A549 (cell line): ENCODE data around the gene TCEAL8. TPM values are rescaled to one million over a fixed set of nuclear protein-coding genes. Genes with fewer than 3 reads are reported as not detected.

Source experiments
- ATAC-seq, 2 experiments: fragments of 200-7000 bp in 1 of 2; fragments of >200 bp in 1 of 2; cut with Nextera tagmentation in 1 of 2; cut with Tn5 transposase in 1 of 2; 3 replicates each; pipeline versions ENCODE4 v1.8.0 to v1.9.1; 2018 to 2020; ENCODE audit warnings: mild to moderate bottlenecking in 1 of 2, moderate library complexity in 1 of 2
- CTCF ChIA-PET: fragments of 300-600 bp; sonication (Branson Sonifier 250); formaldehyde crosslinking; extraction: SDS; loops from one replicate; lab custom pipeline; 2021; ENCODE audit warnings: antibody characterized with exemption, inconsistent platforms; lab: Yijun Ruan, JAX
- POLR2A ChIA-PET: fragments of 350-600 bp; formaldehyde crosslinking; extraction: SDS; loops from one replicate; lab custom pipeline; 2021; ENCODE audit warnings: antibody characterized with exemption, inconsistent platforms; lab: Yijun Ruan, JAX
- DNase-seq, 2 experiments: peaks; one replicate each; pipeline versions ENCODE4 v3.0.0 to v3.0.0-alpha.2; 2011 to 2016; ENCODE audit warnings: low read depth in 1 of 2, low spot score in 1 of 2
- FAIRE-seq: peaks from 2 replicates; lab custom pipeline; 2011; peaks lifted over from hg19 to GRCh38; lab: Jason Lieb, UNC
- H3K27ac ChIP-seq, 2 experiments: fragments of >200 bp; sonication (Bioruptor Twin); formaldehyde crosslinking; 3 replicates each; pipeline ENCODE4 v1.5.1; 2016 to 2017
- H3K4me1 ChIP-seq: fragments of >200 bp; sonication (Bioruptor Twin); formaldehyde crosslinking; 3 replicates; pipeline ENCODE4 v1.6.1; 2016
- H3K4me2 ChIP-seq: fragments of >200 bp; sonication (Bioruptor Twin); formaldehyde crosslinking; 3 replicates; pipeline ENCODE4 v1.6.1; 2016
- H3K4me3 ChIP-seq: fragments of >200 bp; sonication (Bioruptor Twin); formaldehyde crosslinking; 3 replicates; pipeline ENCODE4 v1.5.1; 2016
- H3K9me3 ChIP-seq: fragments of >200 bp; sonication (Bioruptor Twin); formaldehyde crosslinking; 3 replicates; pipeline ENCODE4 v1.6.1; 2016
- ATOH8 ChIP-seq: fragments of 250-450 bp; sonication (Bioruptor Pico); IDR thresholded peaks from 2 replicates; pipeline ENCODE4 v1.5.0; 2020; ENCODE audit warnings: low read depth, mild to moderate bottlenecking, moderate library complexity
- BCL3 ChIP-seq: fragments of >200 bp; sonication (Bioruptor Twin); formaldehyde crosslinking; IDR thresholded peaks from 3 replicates; pipeline ENCODE4 v1.6.1; 2016
- CBX2 ChIP-seq: fragments of 200-600 bp; sonication (generic); IDR thresholded peaks from 2 replicates; pipeline ENCODE4 v1.6.1; 2016; ENCODE audit warnings: low read depth, mild to moderate bottlenecking, borderline replicate concordance
- CHD4 ChIP-seq: fragments of 200-600 bp; sonication (generic); IDR thresholded peaks from 2 replicates; pipeline ENCODE4 v1.6.1; 2016; ENCODE audit warnings: antibody characterized with exemption, mild to moderate bottlenecking, borderline replicate concordance
- ELK1 ChIP-seq: fragments of 150-350 bp; IDR thresholded peaks from 2 replicates; pipeline ENCODE4 v1.6.1; 2014; ENCODE audit warnings: low read depth, mild to moderate bottlenecking, low read length
- ESRRA ChIP-seq: fragments of 150-350 bp; IDR thresholded peaks from 2 replicates; pipeline ENCODE4 v1.6.1; 2014; ENCODE audit warnings: mild to moderate bottlenecking, low read length, borderline replicate concordance
- FOSB ChIP-seq: fragments of 250-450 bp; sonication (Bioruptor Pico); IDR thresholded peaks from 2 replicates; pipeline ENCODE4 v1.5.0; 2020; ENCODE audit warnings: mild to moderate bottlenecking, moderate library complexity
- FOXS1 ChIP-seq: fragments of 250-450 bp; sonication (Bioruptor Pico); IDR thresholded peaks from 2 replicates; pipeline ENCODE4 v1.5.0; 2020; ENCODE audit warnings: mild to moderate bottlenecking, moderate library complexity
- GATA3 ChIP-seq: IDR thresholded peaks from 2 replicates; pipeline ENCODE4 v1.6.1; 2012; ENCODE audit warnings: borderline replicate concordance
- HMGXB4 ChIP-seq: fragments of 250-450 bp; sonication (Bioruptor Pico); IDR thresholded peaks from 2 replicates; pipeline ENCODE4 v1.5.0; 2021; ENCODE audit warnings: mild to moderate bottlenecking, moderate library complexity, borderline replicate concordance
- HOXA7 ChIP-seq: fragments of 250-450 bp; sonication (Bioruptor Pico); IDR thresholded peaks from 2 replicates; pipeline ENCODE4 v1.5.0; 2020; ENCODE audit warnings: mild to moderate bottlenecking, moderate library complexity
- JUN ChIP-seq, 2 experiments: fragments of >200 bp; sonication (Bioruptor Twin); formaldehyde crosslinking; IDR thresholded peaks; 2 replicates in 1 of 2; 3 replicates in 1 of 2; pipeline ENCODE4 v1.6.1; 2016 to 2017
- MAX ChIP-seq: IDR thresholded peaks from 2 replicates; pipeline ENCODE4 v1.6.1; 2012
- MAZ ChIP-seq: fragments of 150-350 bp; IDR thresholded peaks from 2 replicates; pipeline ENCODE4 v1.6.1; 2014; ENCODE audit warnings: antibody characterized with exemption, low read depth, low read length, borderline replicate concordance
- NFE2L2 ChIP-seq: fragments of 150-350 bp; conservative IDR thresholded peaks from 2 replicates; pipeline ENCODE4 v1.6.1; 2014; ENCODE audit warnings: low read length
- NPAS2 ChIP-seq: fragments of 250-450 bp; sonication (Bioruptor Pico); IDR thresholded peaks from 2 replicates; pipeline ENCODE4 v1.8.0; 2022; ENCODE audit warnings: mild to moderate bottlenecking, moderate library complexity, borderline replicate concordance
- NR3C1 ChIP-seq: fragments of >200 bp; sonication (Bioruptor Twin); formaldehyde crosslinking; IDR thresholded peaks from 3 replicates; pipeline ENCODE4 v1.6.1; 2017
- PHF8 ChIP-seq: fragments of 200-600 bp; sonication (generic); IDR thresholded peaks from 2 replicates; pipeline ENCODE4 v1.6.1; 2016; ENCODE audit warnings: low read depth, mild to moderate bottlenecking, antibody characterized with exemption, moderate library complexity, borderline replicate concordance
- RAD21 ChIP-seq, 2 experiments: fragments of >200 bp in 1 of 2; sonication (Bioruptor Twin) in 1 of 2; formaldehyde crosslinking in 1 of 2; IDR thresholded peaks in 1 of 2; conservative IDR thresholded peaks in 1 of 2; 2 replicates in 1 of 2; 3 replicates in 1 of 2; pipeline ENCODE4 v1.6.1; 2012 to 2018; ENCODE audit warnings: inconsistent platforms in 1 of 2
- RARB ChIP-seq: fragments of 250-450 bp; sonication (Bioruptor Pico); IDR thresholded peaks from 2 replicates; pipeline ENCODE4 v1.8.0; 2021; ENCODE audit warnings: mild to moderate bottlenecking, moderate library complexity
- SMC3 ChIP-seq: fragments of >200 bp; sonication (Bioruptor Twin); formaldehyde crosslinking; IDR thresholded peaks from 3 replicates; pipeline ENCODE4 v1.6.1; 2018; ENCODE audit warnings: inconsistent platforms
- TFCP2L1 ChIP-seq: fragments of 250-450 bp; sonication (Bioruptor Pico); IDR thresholded peaks from 2 replicates; pipeline ENCODE4 v1.5.0; 2021; ENCODE audit warnings: mild to moderate bottlenecking
- ZC3H11A ChIP-seq: fragments of 450-650 bp; IDR thresholded peaks from 2 replicates; pipeline ENCODE4 v1.6.1; 2014; ENCODE audit warnings: antibody characterized with exemption, mild to moderate bottlenecking
- WGBS: methylation state at CpG from one replicate; pipeline ENCODE4 v1.1.6; 2017; ENCODE audit errors: missing lambda C conversion rate; 5-methylcytosine and 5-hydroxymethylcytosine counted together
- polyA plus RNA-seq, 4 experiments: library from polyadenylated mRNA; depleted of rRNA in 3 of 4; stranded (reverse); fragments of >200 nt; fragmentation: RNase III in 1 of 4; extraction: RNeasy Plus Mini Kit Qiagen cat#74134 plus additional on column Dnase treatment in 1 of 4; gene quantifications; 2 replicates in 3 of 4; 3 replicates in 1 of 4; pipeline ENCODE4 v1.2.3, GENCODE V29; 2011 to 2017

The TCEAL8 gene
- polyA plus RNA-seq, 2 of the 4 experiments (the other 2 are of a cell fraction), result 45.5 to 59.4 TPM

GRCh38 chrX:103250977-103251376, 4.0 kb downstream of the TCEAL8 start:
- H3K4me1 ChIP-seq, result no peaks in the 10 kb centered on the region
- TF ChIP-seq NFE2L2, result no peak
- no peak for TF ChIP-seq MAX
- no peak for TF ChIP-seq FOSB (CRISPR knock-in tag)
- no peak for TF ChIP-seq JUN (IDR thresholded peaks at IDR 0.05)
- TF ChIP-seq HOXA7 (CRISPR knock-in tag), result no peak
- TF ChIP-seq CBX2, result no peak
- no peak for TF ChIP-seq FOXS1
- TF ChIP-seq GATA3, result no peak
- TF ChIP-seq MAZ, result no peak
- TF ChIP-seq SMC3, result no peak
- TF ChIP-seq NPAS2 (CRISPR knock-in tag), result no peak
- TF ChIP-seq ESRRA, result no peak
- TF ChIP-seq, all 56 proteins: peak for 0
- 90% methylated on average over 5 of the region's 5 CpGs for WGBS
- H3K4me3 ChIP-seq, result no peak overlapping the region
- no peak overlapping the region for H3K4me2 ChIP-seq
- ChIA-PET CTCF (interaction anchor here (1.0 kb wide), 1 partner anchor 39 kb away, joined by 5 read pairs; no protein-coding TSS in a partner anchor), POLR2A (no interaction called here)
- FAIRE-seq, result no peak
- no peak for ATAC-seq
- H3K9me3 ChIP-seq, result no peaks in the 10 kb centered on the region
- DNase-seq, result no peak
- H3K27ac ChIP-seq, result no peak overlapping the region

- CTCF ChIA-PET, result no interaction called here
- no peak for TF ChIP-seq CHD4
- no peak for TF ChIP-seq PHF8
- TF ChIP-seq RARB, result no peak
- TF ChIP-seq ZC3H11A, result no peak
- no peak for TF ChIP-seq NR3C1
- no peak for TF ChIP-seq FOXS1
- no peak for TF ChIP-seq ELK1
- TF ChIP-seq BCL3, result no peak
- no peak for TF ChIP-seq TFCP2L1 (CRISPR knock-in tag)
- FAIRE-seq (peak; percentile 7), ATAC-seq (no peak), DNase-seq (no peak)
- Histone ChIP-seq H3K9me3 (no peaks in the 10 kb centered on the region), H3K4me1 (no peaks in the 10 kb centered on the region), H3K4me2 (no peak overlapping the region), H3K4me3 (no peak overlapping the region), H3K27ac (no peak overlapping the region)
- 12% methylated on average over 1 of the region's 1 CpG for WGBS
- POLR2A ChIA-PET, result no interaction called here
Observed at GRCh38 chrX:103249805-103250204, 5.2 kb downstream of the TCEAL8 start.

- H3K4me1 ChIP-seq, result no peaks in the 10 kb centered on the region
- no peak overlapping the region for H3K4me2 ChIP-seq
- no peaks in the 10 kb centered on the region for H3K9me3 ChIP-seq
- no peak for TF ChIP-seq HMGXB4
- no peak for TF ChIP-seq ATOH8 (CRISPR knock-in tag)
- peak; percentile 38 to 43; a peak in 4 of 5 replicates for TF ChIP-seq RAD21 (conservative IDR thresholded peaks at IDR 0.05 in 1 of 2, IDR thresholded peaks at IDR 0.05 in 1 of 2)
- ChIA-PET CTCF (interaction anchor here (0.7 to 0.8 kb wide), 2 partner anchors 13 to 37 kb away, joined by 3 read pairs; no protein-coding TSS in a partner anchor), POLR2A (no interaction called here)
- no peak overlapping the region for H3K27ac ChIP-seq
- H3K4me3 ChIP-seq, result no peak overlapping the region
- ATAC-seq (peak in 1 of 2 experiments; percentile 43; a peak in 1 of 6 replicates), FAIRE-seq (peak; percentile 86), DNase-seq (peak; percentile 11 to 16)
Observed at GRCh38 chrX:103248553-103248952, 6.4 kb downstream of the TCEAL8 start.
